ENCODE measurements around the gene ENTHD1. TPM values are rescaled to one million over a fixed set of nuclear protein-coding genes. Genes with fewer than 3 reads are reported as not detected.

The ENTHD1 gene
- polyA plus RNA-seq, 1 donor from 2014 or later = not detected

GRCh38 chr22:39920134-39920743 lies 26.7 kb upstream of the ENTHD1 start:
- Histone ChIP-seq H3K79me2 (replicated peaks; ENCODE audit: insufficient read depth, low read length) (no peaks in the 10 kb centered on the region), H3K27me3 (ENCODE audit: insufficient read depth, low read depth, low read length) (no peaks in the 10 kb centered on the region), H2AFZ (ENCODE audit: low read depth, low read length) (no peak overlapping the region), H3K36me3 (ENCODE audit: insufficient read depth, low read length) (no peaks in the 10 kb centered on the region), H3K9me2 (ENCODE audit: insufficient read depth, low read length) (no peaks in the 10 kb centered on the region), H3K4me3 (ENCODE audit: low read length) (no peak overlapping the region), H4K20me1 (ENCODE audit: insufficient read depth) (no peaks in the 10 kb centered on the region), H3K27ac (ENCODE audit: low read length) (no peak overlapping the region), H3K9me3 (ENCODE audit: low read length) (no peaks in the 10 kb centered on the region), H3K4me2 (ENCODE audit: low read length) (no peak overlapping the region), H3K9ac (ENCODE audit: low read length) (no peak overlapping the region), H3F3A (ENCODE audit: insufficient read depth, low read length, poor library complexity, severe bottlenecking) (no peaks in the 10 kb centered on the region)
- TF ChIP-seq TAF1 (IDR thresholded peaks at IDR 0.05; ENCODE audit: low read depth) (no peak), SMC3 (conservative IDR thresholded peaks at IDR 0.05; ENCODE audit: poor library complexity) (no peak), REST (IDR thresholded peaks at IDR 0.05; ENCODE audit: borderline replicate concordance) (no peak), RAD21 (conservative IDR thresholded peaks at IDR 0.05) (no peak)

GRCh38 chr22:39917776-39918495 lies 24.4 kb upstream of the ENTHD1 start:
- Histone ChIP-seq H3K4me3 (ENCODE audit: low read length) (no peak overlapping the region), H3K79me2 (replicated peaks; ENCODE audit: insufficient read depth, low read length) (no peaks in the 10 kb centered on the region), H3K9me2 (ENCODE audit: insufficient read depth, low read length) (no peaks in the 10 kb centered on the region), H3K9ac (ENCODE audit: low read length) (no peak overlapping the region), H3F3A (ENCODE audit: insufficient read depth, low read length, poor library complexity, severe bottlenecking) (no peaks in the 10 kb centered on the region), H3K27me3 (ENCODE audit: insufficient read depth, low read depth, low read length) (no peaks in the 10 kb centered on the region), H2AFZ (ENCODE audit: low read depth, low read length) (no peak overlapping the region), H3K9me3 (ENCODE audit: low read length) (no peaks in the 10 kb centered on the region), H3K4me2 (ENCODE audit: low read length) (no peak overlapping the region), H3K36me3 (ENCODE audit: insufficient read depth, low read length) (no peaks in the 10 kb centered on the region), H4K20me1 (ENCODE audit: insufficient read depth) (no peaks in the 10 kb centered on the region), H3K27ac (ENCODE audit: low read length) (no peak overlapping the region)
- no peak for TF ChIP-seq TAF1 (IDR thresholded peaks at IDR 0.05; ENCODE audit: low read depth)
- TF ChIP-seq POLR2AphosphoS5 (IDR thresholded peaks at IDR 0.05) = no peak
- no peak for TF ChIP-seq MXI1 (conservative IDR thresholded peaks at IDR 0.05; ENCODE audit: poor library complexity, severe bottlenecking)

GRCh38 chr22:39917197-39917643 lies 23.7 kb upstream of the ENTHD1 start:
- Histone ChIP-seq H3K9ac (ENCODE audit: low read length) (no peak overlapping the region), H3K9me2 (ENCODE audit: insufficient read depth, low read length) (no peaks in the 10 kb centered on the region), H3K36me3 (ENCODE audit: insufficient read depth, low read length) (no peaks in the 10 kb centered on the region), H3K27ac (ENCODE audit: low read length) (no peak overlapping the region), H2AFZ (ENCODE audit: low read depth, low read length) (no peak overlapping the region), H3K4me3 (ENCODE audit: low read length) (no peak overlapping the region), H3F3A (ENCODE audit: insufficient read depth, low read length, poor library complexity, severe bottlenecking) (no peaks in the 10 kb centered on the region), H4K20me1 (ENCODE audit: insufficient read depth) (no peaks in the 10 kb centered on the region), H3K4me2 (ENCODE audit: low read length) (no peak overlapping the region), H3K79me2 (replicated peaks; ENCODE audit: insufficient read depth, low read length) (no peaks in the 10 kb centered on the region), H3K9me3 (ENCODE audit: low read length) (no peaks in the 10 kb centered on the region), H3K27me3 (ENCODE audit: insufficient read depth, low read depth, low read length) (no peaks in the 10 kb centered on the region)
- TF ChIP-seq TAF1 (IDR thresholded peaks at IDR 0.05; ENCODE audit: low read depth) (no peak), RAD21 (conservative IDR thresholded peaks at IDR 0.05) (no peak), SMC3 (conservative IDR thresholded peaks at IDR 0.05; ENCODE audit: poor library complexity) (no peak), MXI1 (conservative IDR thresholded peaks at IDR 0.05; ENCODE audit: poor library complexity, severe bottlenecking) (no peak), EZH2 (IDR thresholded peaks at IDR 0.05; ENCODE audit: borderline replicate concordance, insufficient read depth, low read length, poor library complexity, severe bottlenecking) (no peak), POLR2AphosphoS5 (IDR thresholded peaks at IDR 0.05) (no peak), REST (IDR thresholded peaks at IDR 0.05; ENCODE audit: borderline replicate concordance) (no peak), EP300 (conservative IDR thresholded peaks at IDR 0.05; ENCODE audit: poor library complexity, severe bottlenecking) (no peak), CTCF (IDR thresholded peaks at IDR 0.05; ENCODE audit: poor library complexity, severe bottlenecking) (no peak)
